GM12874 (cell line): ENCODE results near the gene IGF1.

ENCODE experiments used
- TF ChIP-seq, protein P1 (sequence below): IDR thresholded peaks from 2 replicates; pipeline ENCODE4 v1.5.1; 2011; ENCODE audit warnings: low read depth, mild to moderate bottlenecking, control low read depth, low read length, moderate library complexity; ENCODE audit not compliant: insufficient read depth

The IGF1 gene

DNA sequence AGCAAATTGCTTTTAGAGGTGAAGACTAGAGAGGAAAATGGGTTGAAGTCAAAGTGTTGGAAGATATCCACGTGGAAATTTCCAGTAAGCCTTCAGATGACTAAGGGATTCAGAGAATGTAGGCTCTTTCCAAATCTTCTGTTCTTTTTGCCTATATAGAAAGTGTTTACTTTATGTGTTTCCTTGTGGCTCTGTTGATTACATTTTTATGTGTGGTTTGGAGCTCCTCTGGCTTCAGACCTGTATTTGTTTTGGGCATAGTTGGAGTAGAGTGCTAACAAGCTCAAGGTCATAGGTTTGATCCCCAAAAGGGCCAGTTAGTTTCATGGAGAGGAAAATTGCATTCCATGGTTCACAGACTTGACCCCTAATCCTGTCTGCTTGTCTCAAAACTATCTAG, 91.9 kb downstream of the IGF1 start:
- TF ChIP-seq, protein P1, sequence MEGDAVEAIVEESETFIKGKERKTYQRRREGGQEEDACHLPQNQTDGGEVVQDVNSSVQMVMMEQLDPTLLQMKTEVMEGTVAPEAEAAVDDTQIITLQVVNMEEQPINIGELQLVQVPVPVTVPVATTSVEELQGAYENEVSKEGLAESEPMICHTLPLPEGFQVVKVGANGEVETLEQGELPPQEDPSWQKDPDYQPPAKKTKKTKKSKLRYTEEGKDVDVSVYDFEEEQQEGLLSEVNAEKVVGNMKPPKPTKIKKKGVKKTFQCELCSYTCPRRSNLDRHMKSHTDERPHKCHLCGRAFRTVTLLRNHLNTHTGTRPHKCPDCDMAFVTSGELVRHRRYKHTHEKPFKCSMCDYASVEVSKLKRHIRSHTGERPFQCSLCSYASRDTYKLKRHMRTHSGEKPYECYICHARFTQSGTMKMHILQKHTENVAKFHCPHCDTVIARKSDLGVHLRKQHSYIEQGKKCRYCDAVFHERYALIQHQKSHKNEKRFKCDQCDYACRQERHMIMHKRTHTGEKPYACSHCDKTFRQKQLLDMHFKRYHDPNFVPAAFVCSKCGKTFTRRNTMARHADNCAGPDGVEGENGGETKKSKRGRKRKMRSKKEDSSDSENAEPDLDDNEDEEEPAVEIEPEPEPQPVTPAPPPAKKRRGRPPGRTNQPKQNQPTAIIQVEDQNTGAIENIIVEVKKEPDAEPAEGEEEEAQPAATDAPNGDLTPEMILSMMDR = no peak

DNA sequence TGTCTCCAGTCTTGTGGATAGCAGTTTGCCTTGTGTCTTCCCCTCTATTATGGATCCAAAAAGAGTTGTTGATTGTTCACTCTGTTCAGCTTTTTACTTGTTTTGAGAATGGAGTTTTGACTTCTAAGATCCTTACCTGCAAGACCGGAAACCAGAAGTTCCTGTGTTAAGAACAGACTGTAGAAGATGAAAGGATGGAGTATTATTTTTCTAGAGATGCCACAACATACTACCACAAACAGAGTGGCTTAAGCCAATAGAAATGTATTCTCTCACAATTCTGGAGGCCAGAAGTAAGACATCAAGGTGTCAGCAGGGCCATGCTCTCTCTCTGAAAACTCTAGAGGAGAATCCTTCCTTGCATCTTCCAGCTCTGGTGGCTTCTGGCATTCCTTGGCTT, 95.0 kb downstream of the IGF1 start:
- TF ChIP-seq, protein P1 = no peak

DNA sequence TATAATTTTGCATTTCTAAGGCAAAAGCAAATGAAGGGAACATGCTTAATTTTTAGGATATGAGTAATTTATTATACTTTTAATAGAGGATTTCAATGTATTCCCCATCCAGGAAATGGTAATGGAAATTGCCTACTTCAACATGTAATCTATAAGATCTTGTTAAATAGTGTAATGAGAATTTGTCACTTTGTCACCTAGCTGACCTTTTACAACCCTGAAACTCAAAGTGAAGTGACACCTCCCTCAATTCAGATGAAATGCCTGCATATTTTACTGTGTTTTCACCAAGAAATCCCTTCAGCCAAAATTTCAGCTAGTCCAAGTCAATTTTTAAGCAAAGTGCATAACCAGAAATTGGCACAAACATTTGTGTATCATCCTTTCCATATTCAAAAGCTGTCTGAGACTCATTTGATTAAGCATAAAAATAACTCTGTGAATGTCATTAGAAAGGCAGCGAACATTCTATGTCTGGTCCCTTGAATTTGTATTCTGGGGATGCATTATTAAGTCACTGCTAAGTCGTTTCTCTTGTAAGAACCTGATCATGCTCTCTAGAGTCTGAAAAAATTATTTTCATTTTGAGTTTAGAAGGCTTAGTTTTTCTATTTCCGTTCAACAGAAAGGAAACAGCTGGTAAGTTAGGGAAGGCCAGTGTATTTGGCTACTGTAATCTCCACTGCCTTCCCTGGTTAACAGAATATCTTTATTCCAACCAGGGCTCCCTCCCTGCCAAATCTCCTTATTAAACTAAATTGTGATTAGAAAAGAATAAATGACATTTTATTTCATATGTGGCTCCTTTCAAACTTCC, 100.8 kb downstream of the IGF1 start:
- TF ChIP-seq, protein P1 = no peak

DNA sequence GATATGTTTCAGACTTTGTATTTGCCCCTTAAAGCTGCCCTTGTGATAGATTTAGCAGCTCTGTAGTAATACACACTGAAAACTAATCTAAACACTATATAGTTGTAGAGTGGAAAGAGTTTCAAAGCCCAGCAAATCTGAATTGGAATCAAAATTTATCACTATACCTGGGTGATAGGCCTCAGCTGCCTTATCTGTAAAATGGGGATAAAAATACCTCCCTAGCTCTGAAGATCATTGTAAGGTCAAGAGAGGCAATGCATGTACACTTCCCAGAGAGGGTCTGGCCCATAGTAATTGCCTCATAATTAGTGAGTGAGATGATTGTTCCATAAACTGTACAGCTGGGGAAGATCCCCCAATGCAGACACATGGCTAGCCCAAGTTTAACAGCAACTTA, 103.6 kb downstream of the IGF1 start:
- TF ChIP-seq, protein P1 = no peak

DNA sequence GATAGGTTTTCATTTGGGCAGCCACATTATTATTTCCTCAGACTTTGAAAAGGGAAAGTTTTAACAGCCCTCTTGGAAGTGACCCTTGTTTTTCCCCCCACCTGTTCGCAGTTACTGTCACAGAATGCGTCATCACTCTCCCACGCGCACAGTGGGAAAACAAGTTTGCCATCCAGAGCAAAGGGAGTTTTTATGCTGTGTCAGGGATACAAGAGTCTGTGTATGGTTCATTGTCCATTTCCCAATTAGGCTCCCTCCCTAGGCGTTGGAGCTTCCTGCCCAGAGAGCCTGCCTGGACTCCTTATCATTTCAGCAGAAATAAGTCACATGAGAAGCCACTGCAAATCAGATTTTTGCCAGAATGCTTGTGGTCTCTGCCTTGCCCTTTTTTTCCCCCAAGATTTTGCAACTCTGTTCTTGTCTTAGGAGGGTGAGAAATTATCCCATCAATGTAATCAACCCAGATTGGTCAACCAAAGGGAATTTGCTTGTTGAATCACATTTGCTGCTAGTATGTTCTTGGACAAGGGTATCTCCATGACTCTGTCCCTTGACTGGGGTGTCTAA, 104.1 kb downstream of the IGF1 start:
- TF ChIP-seq, protein P1 = no peak

DNA sequence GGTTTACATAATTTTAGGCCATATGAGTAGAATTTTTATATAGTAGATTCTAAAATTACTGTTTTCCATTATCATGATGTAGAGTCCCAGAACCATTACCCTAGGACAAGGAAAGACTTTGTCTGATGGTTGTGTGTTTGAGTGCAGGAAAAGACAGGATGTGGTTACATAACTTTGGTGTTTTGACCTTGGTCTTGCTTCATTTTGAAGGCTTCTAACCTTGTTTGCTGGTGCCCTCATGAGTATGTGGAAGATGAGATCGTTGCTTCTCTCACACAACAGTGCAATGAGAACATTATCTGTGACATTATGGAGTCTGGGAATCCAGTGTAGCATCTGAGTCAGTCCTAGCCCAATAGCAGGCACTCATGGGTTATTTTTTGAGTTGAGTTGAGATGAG, 106.2 kb downstream of the IGF1 start:
- TF ChIP-seq, protein P1 = no peak

DNA sequence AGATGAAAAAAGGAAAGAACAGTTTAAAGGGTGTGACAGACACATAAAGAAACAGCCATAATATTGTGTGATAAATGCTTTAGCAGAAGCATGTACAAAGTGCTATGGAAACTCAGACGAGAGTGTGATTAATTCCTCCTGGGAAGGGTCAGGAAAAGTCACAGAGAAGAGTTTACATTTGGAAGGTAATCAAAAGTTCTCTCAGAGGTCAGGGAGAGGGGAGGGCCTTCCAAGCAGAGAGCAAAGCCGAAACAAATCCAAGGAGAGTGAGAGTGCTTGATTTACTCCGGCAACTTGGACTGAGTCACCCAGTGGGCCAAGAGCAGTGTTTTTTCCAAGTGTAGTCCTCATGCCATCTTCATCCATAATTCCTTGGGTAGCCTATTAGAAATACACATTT, 108.3 kb downstream of the IGF1 start:
- TF ChIP-seq, protein P1 = no peak
